Measurements from ENCODE around the gene COX11. TPM values are rescaled to one million over a fixed set of nuclear protein-coding genes. Genes with fewer than 3 reads are reported as not detected.

Gene COX11
- total RNA-seq, 1 donor from 2014 or later, result 72.6 TPM

DNA sequence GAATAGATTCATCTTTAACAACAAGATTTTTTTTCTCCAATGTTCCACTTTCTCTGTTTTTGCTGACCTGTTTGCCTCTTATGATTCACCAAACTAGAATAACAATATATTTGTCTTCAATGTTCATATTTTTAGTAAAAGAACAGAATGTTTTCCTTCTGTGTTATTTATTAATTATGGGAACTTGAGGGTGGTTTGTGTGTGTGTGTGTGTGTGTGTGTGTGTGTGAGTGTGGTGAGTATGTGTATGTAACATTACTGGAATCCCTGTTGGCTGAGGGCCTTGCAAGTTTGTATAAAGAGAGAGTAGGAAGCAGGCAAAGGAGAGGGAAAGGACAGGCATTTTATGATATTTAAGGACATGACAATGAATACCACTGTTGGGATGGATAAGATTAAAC lies 13.9 kb upstream of the COX11 start:
- TF ChIP-seq, protein P1, sequence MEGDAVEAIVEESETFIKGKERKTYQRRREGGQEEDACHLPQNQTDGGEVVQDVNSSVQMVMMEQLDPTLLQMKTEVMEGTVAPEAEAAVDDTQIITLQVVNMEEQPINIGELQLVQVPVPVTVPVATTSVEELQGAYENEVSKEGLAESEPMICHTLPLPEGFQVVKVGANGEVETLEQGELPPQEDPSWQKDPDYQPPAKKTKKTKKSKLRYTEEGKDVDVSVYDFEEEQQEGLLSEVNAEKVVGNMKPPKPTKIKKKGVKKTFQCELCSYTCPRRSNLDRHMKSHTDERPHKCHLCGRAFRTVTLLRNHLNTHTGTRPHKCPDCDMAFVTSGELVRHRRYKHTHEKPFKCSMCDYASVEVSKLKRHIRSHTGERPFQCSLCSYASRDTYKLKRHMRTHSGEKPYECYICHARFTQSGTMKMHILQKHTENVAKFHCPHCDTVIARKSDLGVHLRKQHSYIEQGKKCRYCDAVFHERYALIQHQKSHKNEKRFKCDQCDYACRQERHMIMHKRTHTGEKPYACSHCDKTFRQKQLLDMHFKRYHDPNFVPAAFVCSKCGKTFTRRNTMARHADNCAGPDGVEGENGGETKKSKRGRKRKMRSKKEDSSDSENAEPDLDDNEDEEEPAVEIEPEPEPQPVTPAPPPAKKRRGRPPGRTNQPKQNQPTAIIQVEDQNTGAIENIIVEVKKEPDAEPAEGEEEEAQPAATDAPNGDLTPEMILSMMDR (IDR thresholded peaks at IDR 0.05; ENCODE audit: unreplicated experiment), result no peak
- no peak overlapping the region for H3K27ac Mint-ChIP-seq
- no peak overlapping the region for H3K4me3 Mint-ChIP-seq (ENCODE audit: low read depth)
- H3K27me3 Mint-ChIP-seq, result no peaks in the 10 kb centered on the region
- H3K9me3 Mint-ChIP-seq (ENCODE audit: low read depth), result peaks cover 14% of the 10 kb centered on the region
- H3K36me3 Mint-ChIP-seq (ENCODE audit: insufficient read depth), result peaks cover 17% of the 10 kb centered on the region
- DNase-seq (ENCODE audit: low spot score, unreplicated experiment), result no peak
- peaks cover 2% of the 10 kb centered on the region for H3K4me1 Mint-ChIP-seq (ENCODE audit: low read depth)

DNA sequence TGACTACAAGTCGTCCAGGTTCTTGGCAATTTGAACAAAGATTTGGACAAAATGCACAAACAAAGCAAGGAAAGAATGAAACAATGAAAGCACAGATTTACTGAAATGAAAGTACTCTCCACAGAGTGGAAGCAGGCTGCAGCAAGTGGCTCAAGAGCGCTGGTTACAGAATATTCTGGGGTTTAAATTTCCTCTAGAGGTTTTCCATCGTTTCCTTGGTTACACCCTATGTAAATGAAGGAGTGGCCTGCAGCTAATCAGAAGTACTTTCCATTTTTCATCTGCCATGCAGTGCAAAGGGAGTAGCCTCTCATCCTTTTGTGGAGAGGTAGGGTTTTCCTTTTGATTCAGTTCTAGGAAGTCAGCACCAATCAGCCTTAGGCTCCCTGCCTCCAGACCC lies 11.9 kb upstream of the COX11 start:
- TF ChIP-seq, protein P1 (IDR thresholded peaks at IDR 0.05; ENCODE audit: unreplicated experiment), result no peak
- peaks cover 6% of the 10 kb centered on the region for H3K4me1 Mint-ChIP-seq (ENCODE audit: low read depth)
- DNase-seq (ENCODE audit: low spot score, unreplicated experiment), result no peak
- peaks cover 29% of the 10 kb centered on the region for H3K36me3 Mint-ChIP-seq (ENCODE audit: insufficient read depth)
- no peaks in the 10 kb centered on the region for H3K27me3 Mint-ChIP-seq
- no peak overlapping the region for H3K4me3 Mint-ChIP-seq (ENCODE audit: low read depth)
- H3K9me3 Mint-ChIP-seq (ENCODE audit: low read depth), result peaks cover 24% of the 10 kb centered on the region
- no peak overlapping the region for H3K27ac Mint-ChIP-seq

DNA sequence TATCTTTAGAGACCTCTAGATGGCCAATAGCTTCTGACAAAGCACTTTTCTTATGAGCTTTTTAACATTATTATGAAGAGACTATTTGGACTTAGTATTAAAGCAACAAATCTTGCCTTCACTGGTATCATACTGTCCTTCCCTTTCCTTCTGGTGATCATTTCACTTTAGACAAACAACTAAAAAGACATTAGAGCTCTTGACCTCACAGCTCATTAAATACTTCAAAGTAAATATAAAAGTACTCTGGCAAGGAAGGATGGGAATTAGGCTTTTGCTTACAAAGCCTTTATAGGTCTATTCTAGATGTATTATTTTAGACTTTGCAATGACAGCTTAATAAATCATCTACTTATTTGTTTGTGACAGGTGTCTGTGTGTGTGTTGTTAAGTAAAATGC lies 11.2 kb upstream of the COX11 start:
- Mint-ChIP-seq H3K27ac (no peak overlapping the region), H3K4me1 (ENCODE audit: low read depth) (peaks cover 5% of the 10 kb centered on the region), H3K27me3 (no peaks in the 10 kb centered on the region), H3K4me3 (ENCODE audit: low read depth) (no peak overlapping the region), H3K9me3 (ENCODE audit: low read depth) (peaks cover 24% of the 10 kb centered on the region), H3K36me3 (ENCODE audit: insufficient read depth) (peaks cover 28% of the 10 kb centered on the region)
- TF ChIP-seq, protein P1 (IDR thresholded peaks at IDR 0.05; ENCODE audit: unreplicated experiment), result no peak
- no peak for DNase-seq (ENCODE audit: low spot score, unreplicated experiment)

DNA sequence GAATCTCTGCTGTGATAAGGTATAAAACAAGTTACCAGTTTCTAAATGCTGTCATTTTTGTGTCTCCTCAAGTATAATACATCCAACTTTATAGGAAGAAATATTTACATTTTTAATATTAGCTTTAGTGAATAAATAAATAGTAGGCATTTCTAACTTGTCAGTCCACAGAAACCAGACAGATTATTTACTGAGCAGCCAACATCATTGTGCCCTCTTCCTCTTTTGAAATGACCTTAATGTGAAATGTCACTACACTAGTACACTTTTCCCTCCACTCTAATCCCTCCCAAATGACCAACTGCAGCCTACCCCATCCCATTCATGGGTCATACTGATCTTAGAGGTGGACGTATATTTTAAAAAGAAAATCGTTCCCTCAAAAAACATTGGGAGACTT lies 9.3 kb upstream of the COX11 start:
- H3K27ac Mint-ChIP-seq, result no peak overlapping the region
- peaks cover 24% of the 10 kb centered on the region for H3K9me3 Mint-ChIP-seq (ENCODE audit: low read depth)
- H3K4me1 Mint-ChIP-seq (ENCODE audit: low read depth), result peaks cover 8% of the 10 kb centered on the region
- H3K36me3 Mint-ChIP-seq (ENCODE audit: insufficient read depth), result peaks cover 31% of the 10 kb centered on the region
- H3K27me3 Mint-ChIP-seq, result no peaks in the 10 kb centered on the region
- H3K4me3 Mint-ChIP-seq (ENCODE audit: low read depth), result no peak overlapping the region
- TF ChIP-seq, protein P1 (IDR thresholded peaks at IDR 0.05; ENCODE audit: unreplicated experiment), result no peak
- no peak for DNase-seq (ENCODE audit: low spot score, unreplicated experiment)

DNA sequence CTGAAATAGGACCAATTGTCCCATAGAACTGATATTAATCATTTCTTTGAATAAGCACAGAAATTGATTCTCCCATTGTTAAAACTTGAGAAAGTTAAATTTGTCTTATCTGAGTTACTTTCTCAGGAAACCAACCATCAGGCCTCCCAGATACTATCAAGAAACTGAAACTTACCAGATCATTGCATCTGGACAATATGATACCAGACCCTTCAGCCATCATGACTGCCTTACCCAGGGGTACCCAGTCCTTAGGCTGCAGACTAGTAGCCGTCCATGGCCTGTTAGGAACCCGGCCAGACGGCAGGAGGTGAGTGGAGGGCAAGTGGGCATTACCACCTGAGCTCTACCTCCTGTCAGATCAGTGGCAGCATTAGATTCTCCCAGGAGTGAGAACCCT lies 7.9 kb upstream of the COX11 start:
- H3K27ac Mint-ChIP-seq, result no peak overlapping the region
- H3K4me1 Mint-ChIP-seq (ENCODE audit: low read depth), result peaks cover 15% of the 10 kb centered on the region
- no peak for DNase-seq (ENCODE audit: low spot score, unreplicated experiment)
- peaks cover 24% of the 10 kb centered on the region for H3K9me3 Mint-ChIP-seq (ENCODE audit: low read depth)
- TF ChIP-seq, protein P1 (IDR thresholded peaks at IDR 0.05; ENCODE audit: unreplicated experiment), result no peak
- H3K27me3 Mint-ChIP-seq, result no peaks in the 10 kb centered on the region
- no peak overlapping the region for H3K4me3 Mint-ChIP-seq (ENCODE audit: low read depth)
- peaks cover 31% of the 10 kb centered on the region for H3K36me3 Mint-ChIP-seq (ENCODE audit: insufficient read depth)

All from progenitor cell of endocrine pancreas (in vitro differentiated cells).